Measurements from ENCODE around the gene CCDC33.
A peak's percentile ranks its signal among the peaks of the same experiment; 100 is the strongest.

The CCDC33 gene

DNA sequence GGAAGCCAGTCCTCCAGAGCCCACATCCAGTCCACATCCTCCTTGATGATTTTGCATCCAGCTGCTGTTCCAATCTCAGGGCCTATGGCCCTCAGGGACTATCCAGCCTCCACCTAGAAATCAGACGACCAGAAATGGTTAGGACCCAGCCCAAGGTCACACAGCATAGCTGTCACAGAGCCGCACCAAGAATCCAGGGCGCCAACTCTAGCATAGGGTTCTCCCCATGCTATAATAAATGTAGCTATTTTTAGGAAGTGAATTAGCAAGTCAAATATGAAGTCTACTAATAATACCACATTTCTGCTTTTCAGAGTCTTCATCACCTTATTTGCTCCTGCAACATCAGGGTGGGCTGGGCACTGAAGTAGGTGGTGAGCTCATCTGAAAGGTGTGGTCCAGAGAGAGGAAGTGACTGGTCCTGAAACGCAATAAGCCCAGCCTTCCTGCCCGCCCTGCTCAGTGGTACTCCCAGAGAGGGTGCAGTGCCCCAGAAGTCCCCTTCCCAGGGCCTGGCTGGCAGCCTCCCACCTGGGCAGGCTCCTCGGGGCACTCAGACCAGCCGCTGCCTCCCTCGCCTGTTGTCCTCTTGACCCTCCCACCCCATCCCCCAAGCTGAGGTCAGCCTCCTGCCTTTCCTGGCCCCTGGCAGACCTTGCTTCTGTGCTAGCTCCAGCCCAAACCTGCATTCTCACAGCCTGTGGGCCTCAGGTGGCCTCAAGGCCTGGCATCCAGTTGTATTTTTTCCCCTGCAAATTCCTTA is 148.9 kb downstream of the CCDC33 start:
- peak; percentile 57 to 88 for DNase-seq

DNA sequence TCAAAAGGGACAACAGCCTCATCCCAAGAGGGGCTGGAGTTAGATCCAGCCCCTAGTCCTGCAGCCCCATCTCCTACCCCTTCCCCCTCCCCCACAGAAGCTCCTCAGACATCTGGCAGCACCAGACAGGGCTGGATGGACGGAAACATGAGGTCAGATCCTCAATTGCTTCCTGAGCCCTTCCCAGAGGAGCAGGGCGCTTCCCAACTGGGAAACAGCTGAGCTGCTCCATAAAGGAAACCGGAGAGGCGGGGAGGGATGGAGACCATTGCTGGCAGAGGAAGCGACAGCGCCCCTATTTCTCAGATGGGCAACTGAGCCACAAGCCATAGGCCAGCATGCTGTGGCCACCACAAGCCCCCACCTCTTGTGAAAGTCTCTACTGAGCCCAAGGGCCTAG is 149.6 kb downstream of the CCDC33 start:
- no peak for DNase-seq
